C4-2B (cell line): Measurements from ENCODE around the gene ADAP1.
"Not testable (repeated sequence)": the region's sequence is repeated elsewhere in the genome, so short reads cannot be mapped to it uniquely, and the experiment has no call there.

Experiments used
- H3K27ac ChIP-seq: fragments of 450-650 bp; 2 replicates; pipeline ENCODE4 v1.5.1; 2017
- ZFX ChIP-seq: fragments of 450-650 bp; IDR thresholded peaks from 2 replicates; pipeline ENCODE4 v1.6.1; 2017
- TF ChIP-seq, protein P1 (sequence below): fragments of 450-650 bp; conservative IDR thresholded peaks from 2 replicates; pipeline ENCODE4 v1.5.1; 2017; ENCODE audit warnings: mild to moderate bottlenecking

ADAP1 gene

DNA sequence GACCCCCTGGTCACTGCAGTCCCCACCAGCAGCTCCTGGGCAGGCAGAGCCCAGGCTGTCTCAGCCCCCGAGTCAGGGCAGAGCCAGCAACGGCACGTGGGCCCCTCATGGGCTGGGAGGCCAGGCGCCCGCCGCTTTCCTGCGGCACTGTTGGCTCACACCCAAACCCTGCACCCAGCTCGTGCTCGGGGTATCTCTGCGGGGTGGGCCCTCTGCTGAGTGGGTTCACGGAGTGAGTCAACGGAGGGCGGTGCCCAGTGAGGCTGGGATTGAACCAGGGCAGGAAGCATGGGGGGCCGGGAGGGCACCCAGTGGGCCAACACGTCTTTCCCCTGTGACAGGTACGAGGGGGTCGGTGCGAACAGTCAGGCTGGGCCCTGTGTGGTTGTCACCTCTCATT, 28.9 kb downstream of the ADAP1 start:
- TF ChIP-seq, protein P1, sequence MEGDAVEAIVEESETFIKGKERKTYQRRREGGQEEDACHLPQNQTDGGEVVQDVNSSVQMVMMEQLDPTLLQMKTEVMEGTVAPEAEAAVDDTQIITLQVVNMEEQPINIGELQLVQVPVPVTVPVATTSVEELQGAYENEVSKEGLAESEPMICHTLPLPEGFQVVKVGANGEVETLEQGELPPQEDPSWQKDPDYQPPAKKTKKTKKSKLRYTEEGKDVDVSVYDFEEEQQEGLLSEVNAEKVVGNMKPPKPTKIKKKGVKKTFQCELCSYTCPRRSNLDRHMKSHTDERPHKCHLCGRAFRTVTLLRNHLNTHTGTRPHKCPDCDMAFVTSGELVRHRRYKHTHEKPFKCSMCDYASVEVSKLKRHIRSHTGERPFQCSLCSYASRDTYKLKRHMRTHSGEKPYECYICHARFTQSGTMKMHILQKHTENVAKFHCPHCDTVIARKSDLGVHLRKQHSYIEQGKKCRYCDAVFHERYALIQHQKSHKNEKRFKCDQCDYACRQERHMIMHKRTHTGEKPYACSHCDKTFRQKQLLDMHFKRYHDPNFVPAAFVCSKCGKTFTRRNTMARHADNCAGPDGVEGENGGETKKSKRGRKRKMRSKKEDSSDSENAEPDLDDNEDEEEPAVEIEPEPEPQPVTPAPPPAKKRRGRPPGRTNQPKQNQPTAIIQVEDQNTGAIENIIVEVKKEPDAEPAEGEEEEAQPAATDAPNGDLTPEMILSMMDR, result no peak
- no peak for TF ChIP-seq ZFX
- H3K27ac ChIP-seq, result no peak overlapping the region

DNA sequence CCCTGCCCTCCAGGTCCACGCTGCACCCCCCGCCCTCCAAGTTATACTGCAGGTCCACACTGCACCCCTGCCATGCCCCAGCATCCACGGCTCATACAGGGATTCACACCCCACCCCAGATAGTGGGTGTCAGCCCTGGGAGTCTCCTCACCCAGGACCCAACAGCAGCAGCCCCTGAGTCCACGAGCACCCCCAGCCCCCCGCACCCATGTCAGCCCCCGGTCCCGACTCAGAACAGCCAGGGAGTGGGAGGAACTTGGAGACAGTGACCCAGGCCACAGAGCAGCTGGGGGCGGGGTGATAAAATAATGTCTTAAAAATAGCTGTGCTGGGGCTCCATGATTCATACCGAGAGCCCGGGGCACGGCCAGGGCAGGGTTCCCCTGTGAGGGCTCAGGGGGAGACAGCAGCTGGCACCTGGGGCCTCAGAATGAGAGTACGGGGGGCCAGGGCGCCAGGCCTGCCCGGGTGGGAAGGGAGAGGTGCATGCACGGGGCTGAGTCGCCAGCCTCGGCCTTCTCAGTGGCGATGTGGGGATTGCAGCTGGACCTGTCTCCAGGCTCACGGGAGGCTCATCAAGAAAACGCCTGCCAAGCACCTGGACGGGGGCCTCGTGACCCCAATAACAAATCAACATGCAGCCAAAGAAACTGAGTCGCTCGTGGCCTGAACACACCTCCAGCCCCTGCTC, 29.8 kb downstream of the ADAP1 start:
- TF ChIP-seq ZFX, result no peak
- TF ChIP-seq, protein P1, result no peak
- no peak overlapping the region for H3K27ac ChIP-seq

DNA sequence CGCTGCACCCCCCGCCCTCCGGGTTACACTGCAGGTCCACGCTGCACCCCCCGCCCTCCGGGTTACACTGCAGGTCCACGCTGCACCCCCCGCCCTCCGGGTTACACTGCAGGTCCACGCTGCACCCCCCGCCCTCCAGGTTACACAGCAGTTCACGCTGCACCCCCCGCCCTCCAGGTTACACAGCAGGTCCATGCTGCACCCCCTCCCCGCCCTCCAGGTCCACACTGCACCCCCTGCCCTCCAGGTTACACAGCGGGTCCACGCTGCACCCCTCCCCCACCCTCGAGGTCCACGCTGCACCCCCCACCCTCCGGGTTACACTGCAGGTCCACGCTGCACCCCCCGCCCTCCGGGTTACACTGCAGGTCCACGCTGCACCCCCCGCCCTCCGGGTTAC, 30.4 kb downstream of the ADAP1 start:
- H3K27ac ChIP-seq, result not testable (repeated sequence)

DNA sequence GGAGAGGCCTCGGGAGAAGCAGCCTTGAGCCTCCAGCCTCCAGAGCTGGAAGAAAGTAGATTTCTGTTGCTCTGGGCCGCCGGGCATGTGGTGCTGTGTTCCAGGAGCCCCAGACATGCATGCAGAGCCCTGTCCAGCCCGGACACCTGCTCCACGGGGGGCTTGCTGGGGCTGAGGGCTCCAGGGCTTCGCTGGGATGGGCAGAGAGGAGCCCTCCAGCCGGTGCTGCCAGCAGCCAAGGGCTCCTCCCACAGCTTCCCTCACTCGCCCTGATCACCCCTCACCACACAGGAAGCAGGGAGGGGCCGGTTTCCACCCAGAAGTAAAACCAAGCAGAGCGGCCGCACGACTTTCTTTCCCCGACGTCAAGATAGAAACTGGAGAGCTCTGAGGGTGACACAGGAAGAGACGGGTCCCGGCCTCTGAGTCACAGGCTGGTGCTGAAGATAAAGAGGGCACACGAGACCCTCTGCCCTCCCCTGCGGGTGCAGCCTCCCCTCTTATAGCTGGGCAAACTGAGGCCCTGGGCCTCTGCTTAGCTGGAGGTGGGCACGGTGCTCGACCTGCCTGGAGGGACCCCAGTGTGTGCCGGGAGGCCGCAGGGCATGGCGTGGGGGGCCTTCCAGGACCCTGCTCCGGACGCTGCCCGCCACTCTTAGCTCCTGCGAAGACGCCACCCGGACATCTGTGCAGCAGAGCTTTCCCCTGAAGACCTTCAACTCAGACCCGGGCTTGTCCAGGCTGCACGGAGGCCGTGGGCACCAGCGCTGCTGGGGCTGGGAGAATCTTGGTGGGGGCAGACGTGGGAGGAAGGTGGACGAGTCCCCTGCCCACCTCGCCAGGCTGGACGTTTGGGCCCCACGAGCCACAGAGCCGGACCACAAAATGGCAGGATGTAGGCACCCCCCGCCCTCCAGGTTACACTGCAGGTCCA, 31.1 kb downstream of the ADAP1 start:
- no peak overlapping the region for H3K27ac ChIP-seq
- TF ChIP-seq, protein P1, result no peak
- no peak for TF ChIP-seq ZFX

DNA sequence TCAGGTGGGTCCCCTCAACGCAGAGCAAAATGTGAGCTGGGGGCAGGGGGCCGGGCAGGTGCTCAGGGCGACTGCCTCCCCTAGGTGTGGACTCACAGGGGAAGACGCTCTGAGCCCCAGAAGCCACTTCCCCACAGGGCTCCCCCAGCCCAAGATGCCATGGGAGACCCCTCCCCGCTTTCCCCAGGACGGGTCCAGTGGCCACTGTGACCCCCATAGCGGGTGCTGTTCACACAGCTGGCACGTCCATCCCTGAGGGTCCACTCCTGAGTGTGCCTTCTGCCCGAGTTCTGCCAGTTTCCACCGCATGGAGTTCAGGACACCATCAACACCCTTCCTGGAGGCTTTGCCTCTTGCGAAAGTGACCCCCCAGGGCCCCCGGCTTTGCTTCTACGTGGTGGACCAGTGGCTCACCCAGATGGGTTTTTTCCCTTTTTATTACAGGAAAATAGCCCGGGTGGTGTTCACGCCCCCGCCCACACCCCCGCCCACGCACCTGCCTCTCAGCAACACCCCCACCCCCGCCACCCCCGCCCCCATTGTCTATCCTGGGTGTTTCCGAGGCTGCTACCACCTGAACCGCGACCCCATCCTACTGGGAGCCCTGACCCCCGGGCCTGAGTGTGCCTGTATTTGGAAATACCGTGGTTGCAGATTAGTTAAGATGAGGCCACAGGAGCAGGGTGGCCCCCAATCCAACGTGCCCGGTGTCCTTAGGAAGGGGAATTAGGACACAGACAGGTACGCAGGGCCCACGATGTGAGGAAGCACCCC, 32.0 kb downstream of the ADAP1 start:
- no peak overlapping the region for H3K27ac ChIP-seq
- TF ChIP-seq ZFX, result no peak
- TF ChIP-seq, protein P1, result no peak

DNA sequence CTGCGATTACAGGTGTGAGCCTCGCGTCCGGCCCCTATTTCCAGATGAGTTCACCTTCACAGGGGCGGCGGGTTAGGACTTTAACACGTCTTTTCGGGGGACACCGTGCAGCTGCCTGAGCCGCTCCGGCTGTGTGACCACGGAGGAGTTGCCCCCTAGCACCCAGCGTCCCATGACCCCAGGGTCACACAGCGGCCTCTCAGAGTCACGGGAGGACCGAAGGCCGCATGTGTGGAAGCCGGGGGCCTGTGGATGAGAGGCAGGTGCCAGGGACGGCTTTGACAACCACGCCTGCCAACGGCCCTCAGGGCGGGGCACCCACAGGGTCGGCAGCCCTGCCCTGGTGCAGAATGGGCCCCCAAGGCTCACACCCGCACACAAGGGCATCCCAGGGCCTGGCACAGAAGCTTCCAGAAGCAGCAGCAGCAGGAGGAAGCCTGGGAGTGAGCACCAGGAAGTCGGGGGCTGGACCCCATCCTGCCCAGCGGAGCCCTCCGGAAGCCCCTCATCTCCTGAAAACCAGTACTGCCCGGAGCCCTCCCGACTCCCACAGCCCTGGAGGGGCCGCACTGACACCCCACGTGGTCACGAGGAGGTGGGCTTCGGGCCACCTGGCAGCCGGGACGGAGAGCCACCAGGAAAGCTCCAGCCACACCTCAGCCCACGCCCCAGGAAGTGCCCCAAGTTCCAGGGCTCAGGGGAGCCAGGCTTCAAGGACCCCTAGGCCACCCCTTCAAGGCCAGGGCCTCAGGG, 32.7 kb downstream of the ADAP1 start:
- H3K27ac ChIP-seq, result no peak overlapping the region
- no peak for TF ChIP-seq ZFX
- TF ChIP-seq, protein P1, result no peak

GRCh38 chr7:921071-921461, 33.4 kb downstream of the ADAP1 start:
- H3K27ac ChIP-seq, result no peak overlapping the region
- TF ChIP-seq, protein P1, result no peak
- TF ChIP-seq ZFX, result no peak
